Mesendoderm (in vitro differentiated cells): ENCODE measurements around the gene PARD3.

Experiments
- DNase-seq: peaks from one replicate; pipeline ENCODE4 v3.0.0; 2013
- H2AK5ac ChIP-seq: 2 replicates; pipeline ENCODE4 v1.6.1; 2013; ENCODE audit warnings: low read length, inconsistent platforms
- H2BK120ac ChIP-seq: 2 replicates; pipeline ENCODE4 v1.6.1; 2013; ENCODE audit warnings: low read depth, mild to moderate bottlenecking, low read length, moderate library complexity, mixed read lengths
- H2BK15ac ChIP-seq: replicated peaks from 2 replicates; pipeline ENCODE4 v1.6.1; 2013; ENCODE audit warnings: low read depth, mild to moderate bottlenecking, moderate library complexity
- H2BK5ac ChIP-seq: 2 replicates; pipeline ENCODE4 v1.6.1; 2013; ENCODE audit warnings: low read length, inconsistent platforms
- H3K18ac ChIP-seq: 2 replicates; pipeline ENCODE4 v1.6.1; 2013; ENCODE audit warnings: mild to moderate bottlenecking, low read length, mixed read lengths
- H3K23ac ChIP-seq: one replicate; pipeline ENCODE4 v1.6.1; 2013; ENCODE audit warnings: low read length
- H3K27ac ChIP-seq: 2 replicates; pipeline ENCODE4 v1.5.1; 2013; ENCODE audit warnings: low read depth, mild to moderate bottlenecking, inconsistent platforms, low read length, moderate library complexity
- H3K27me3 ChIP-seq: 2 replicates; pipeline ENCODE4 v1.6.1; 2013; ENCODE audit warnings: low read length, control low read depth, mild to moderate bottlenecking, inconsistent platforms; ENCODE audit not compliant: insufficient read depth, poor library complexity
- H3K36me3 ChIP-seq: 2 replicates; pipeline ENCODE4 v1.6.1; 2013; ENCODE audit warnings: low read length, inconsistent platforms; ENCODE audit not compliant: control insufficient read depth, insufficient read depth
- H3K4ac ChIP-seq: one replicate; pipeline ENCODE4 v1.6.1; 2013; ENCODE audit warnings: low read depth, mild to moderate bottlenecking, low read length, moderate library complexity
- H3K4me1 ChIP-seq: 2 replicates; pipeline ENCODE4 v1.6.1; 2013; ENCODE audit warnings: low read depth, low read length, inconsistent platforms; ENCODE audit not compliant: control insufficient read depth
- H3K4me2 ChIP-seq: 2 replicates; pipeline ENCODE4 v1.6.1; 2013; ENCODE audit warnings: low read length
- H3K4me3 ChIP-seq: 2 replicates; pipeline ENCODE4 v1.5.1; 2013; ENCODE audit warnings: mild to moderate bottlenecking, low read length
- H3K56ac ChIP-seq: one replicate; pipeline ENCODE4 v1.6.1; 2013; ENCODE audit warnings: low read length
- H3K79me1 ChIP-seq: 2 replicates; pipeline ENCODE4 v1.6.1; 2013; ENCODE audit warnings: low read length, inconsistent platforms
- H3K79me2 ChIP-seq: 2 replicates; pipeline ENCODE4 v1.6.1; 2013; ENCODE audit warnings: mild to moderate bottlenecking, low read length; ENCODE audit not compliant: control insufficient read depth, insufficient read depth
- H3K9ac ChIP-seq: 2 replicates; pipeline ENCODE4 v1.6.1; 2013; ENCODE audit warnings: low read length, inconsistent platforms
- H4K5ac ChIP-seq: one replicate; pipeline ENCODE4 v1.6.1; 2013; ENCODE audit warnings: low read length
- H4K8ac ChIP-seq: one replicate; pipeline ENCODE4 v1.6.1; 2013; ENCODE audit warnings: low read depth, mild to moderate bottlenecking, control low read depth, low read length, moderate library complexity
- WGBS: extraction: QIAGEN DNeasy Blood & Tissue Kit; methylation state at CpG from one replicate; pipeline ENCODE4 v1.1.7; 2013; ENCODE audit warnings: low lambda C conversion rate, missing lambda C conversion rate; ENCODE audit not compliant: insufficient coverage; ENCODE audit errors: extremely low coverage; 5-methylcytosine and 5-hydroxymethylcytosine counted together

Gene PARD3

GRCh38 chr10:34817586-34817985 is 2.5 kb upstream of the PARD3 start:
- no peaks in the 10 kb centered on the region for H3K36me3 ChIP-seq

DNA sequence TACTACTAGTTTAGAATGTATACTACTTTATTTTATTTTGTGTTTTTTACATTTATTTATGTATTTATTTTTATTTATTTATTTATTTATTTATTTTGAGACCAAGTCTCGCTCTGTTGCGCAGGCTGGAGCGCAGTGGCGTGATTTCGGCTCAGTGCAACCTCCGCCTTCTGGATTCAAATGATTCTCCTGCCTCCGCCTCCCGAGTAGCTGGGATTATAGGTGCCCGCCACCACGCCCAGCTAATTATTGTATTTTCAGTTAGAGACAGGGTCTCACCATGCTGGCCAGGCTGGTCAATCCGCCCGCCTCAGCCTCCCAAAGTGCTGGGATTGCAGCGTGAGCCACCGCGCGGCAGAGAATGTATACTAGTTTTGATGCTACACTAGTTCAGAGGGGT is 2.0 kb upstream of the PARD3 start:
- DNase-seq, result no peak
- Histone ChIP-seq H2BK5ac (no peak overlapping the region), H4K8ac (no peak overlapping the region), H3K9ac (no peak overlapping the region), H3K56ac (no peak overlapping the region), H3K27ac (no peak overlapping the region), H3K79me1 (peaks cover 8% of the 10 kb centered on the region), H3K18ac (no peak overlapping the region), H3K79me2 (peaks cover 22% of the 10 kb centered on the region), H2AK5ac (no peak overlapping the region), H2BK120ac (no peak overlapping the region), H3K4me3 (no peak overlapping the region), H3K36me3 (no peaks in the 10 kb centered on the region), H3K23ac (no peak overlapping the region), H3K27me3 (no peaks in the 10 kb centered on the region), H2BK15ac (no peak overlapping the region), H3K4me2 (no peak overlapping the region), H3K4me1 (peaks cover 9% of the 10 kb centered on the region), H4K5ac (no peak overlapping the region), H3K4ac (no peak overlapping the region)
- no CpG with 5 or more reads among the region's 16 CpGs for WGBS

More at GRCh38 chr10:34817586-34817985, 2.5 kb upstream of the PARD3 start:
- H3K79me2 ChIP-seq, result peaks cover 16% of the 10 kb centered on the region
- no peak overlapping the region for H3K56ac ChIP-seq
- H3K4me2 ChIP-seq, result no peak overlapping the region
- H3K4ac ChIP-seq, result no peak overlapping the region
- H3K27ac ChIP-seq, result no peak overlapping the region
- peaks cover 7% of the 10 kb centered on the region for H3K79me1 ChIP-seq
- H3K18ac ChIP-seq, result no peak overlapping the region
- H3K23ac ChIP-seq, result no peak overlapping the region
- no CpG with 5 or more reads among the region's 3 CpGs for WGBS
- H3K4me1 ChIP-seq, result peaks cover 8% of the 10 kb centered on the region
- no peaks in the 10 kb centered on the region for H3K27me3 ChIP-seq
- no peak overlapping the region for H3K4me3 ChIP-seq
- no peak overlapping the region for H4K5ac ChIP-seq
- H2AK5ac ChIP-seq, result no peak overlapping the region
- no peak overlapping the region for H2BK5ac ChIP-seq
- H4K8ac ChIP-seq, result no peak overlapping the region
- no peak overlapping the region for H2BK120ac ChIP-seq
- no peak overlapping the region for H3K9ac ChIP-seq
- no peak for DNase-seq
- no peak overlapping the region for H2BK15ac ChIP-seq

DNA sequence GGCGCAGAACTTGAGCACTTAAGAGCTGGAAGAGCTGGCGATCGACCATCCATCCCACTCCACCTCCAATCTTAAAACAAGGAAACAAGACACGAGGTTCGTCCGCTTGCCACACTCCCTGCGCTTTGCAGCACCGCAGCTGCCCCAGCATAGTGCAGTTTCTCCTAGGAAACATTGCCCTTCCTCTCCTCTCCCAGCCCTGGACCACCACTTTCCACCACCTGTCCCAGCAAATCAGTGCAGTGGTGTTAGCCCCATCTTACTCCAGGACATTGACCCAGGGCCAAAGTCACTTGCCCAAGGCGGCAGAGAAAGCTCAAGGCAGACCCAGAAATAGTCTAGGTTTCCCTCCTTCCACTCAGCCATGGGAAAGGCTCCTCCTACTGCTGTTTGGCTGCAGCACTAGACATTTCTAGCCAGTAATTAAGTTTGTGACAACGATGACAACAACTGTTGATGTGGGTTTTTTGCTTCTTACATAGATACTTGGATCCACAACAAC is 1.5 kb upstream of the PARD3 start:
- Histone ChIP-seq H3K36me3 (no peaks in the 10 kb centered on the region), H3K79me2 (peaks cover 27% of the 10 kb centered on the region), H3K9ac (peak overlapping the region; percentile 13), H3K27ac (no peak overlapping the region), H3K18ac (no peak overlapping the region), H4K5ac (no peak overlapping the region), H3K4me3 (no peak overlapping the region), H3K4ac (no peak overlapping the region), H2BK15ac (no peak overlapping the region), H2BK5ac (no peak overlapping the region), H3K27me3 (no peaks in the 10 kb centered on the region), H3K4me2 (peak overlapping the region; percentile 84), H2BK120ac (no peak overlapping the region), H2AK5ac (no peak overlapping the region), H4K8ac (no peak overlapping the region), H3K56ac (peak overlapping the region; percentile 71), H3K79me1 (peaks cover 11% of the 10 kb centered on the region), H3K4me1 (peaks cover 11% of the 10 kb centered on the region), H3K23ac (peak overlapping the region; percentile 83)
- DNase-seq, result peak; percentile 57
- no CpG with 5 or more reads among the region's 10 CpGs for WGBS

DNA sequence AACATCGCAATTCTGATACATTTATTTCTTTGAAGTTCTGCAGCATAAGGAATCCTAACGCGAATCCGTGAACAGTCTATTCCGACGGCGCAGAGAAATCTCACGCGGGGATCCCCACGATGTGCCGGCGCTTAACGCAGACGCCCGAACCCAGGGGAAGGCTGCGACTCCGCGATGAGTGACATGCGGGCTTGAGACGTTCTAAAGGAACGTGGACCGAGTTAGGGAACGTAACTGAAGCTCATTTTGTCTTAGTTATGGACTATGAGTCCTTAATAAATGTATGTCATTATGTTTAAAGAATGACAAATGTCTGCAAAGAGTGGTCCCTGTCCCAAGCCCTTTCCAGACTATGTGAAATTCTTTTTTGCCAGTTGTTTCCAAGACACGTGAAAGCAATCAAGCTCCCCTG is 995 bp upstream of the PARD3 start:
- Histone ChIP-seq H3K4ac (no peak overlapping the region), H2BK15ac (no peak overlapping the region), H3K4me3 (peak overlapping the region; percentile 48), H2BK5ac (no peak overlapping the region), H4K8ac (no peak overlapping the region), H3K56ac (peak overlapping the region; percentile 76), H3K4me2 (peak overlapping the region; percentile 84), H3K79me1 (peaks cover 13% of the 10 kb centered on the region), H3K4me1 (peaks cover 12% of the 10 kb centered on the region), H2BK120ac (no peak overlapping the region), H3K27me3 (no peaks in the 10 kb centered on the region), H3K27ac (no peak overlapping the region), H3K36me3 (no peaks in the 10 kb centered on the region), H4K5ac (no peak overlapping the region), H3K18ac (no peak overlapping the region), H2AK5ac (no peak overlapping the region), H3K23ac (no peak overlapping the region), H3K79me2 (peaks cover 31% of the 10 kb centered on the region), H3K9ac (peak overlapping the region; percentile 58)
- no CpG with 5 or more reads among the region's 24 CpGs for WGBS
- no peak for DNase-seq

GRCh38 chr10:34814913-34815184 is 247 bp downstream of the PARD3 start:
- Histone ChIP-seq H3K79me1 (peaks cover 13% of the 10 kb centered on the region), H3K36me3 (no peaks in the 10 kb centered on the region), H4K8ac (peak overlapping the region; percentile 90), H2AK5ac (no peak overlapping the region), H3K18ac (peak overlapping the region; percentile 100), H4K5ac (no peak overlapping the region), H2BK15ac (peak overlapping the region; percentile 80), H3K4me3 (peak overlapping the region; percentile 66), H3K4me2 (no peak overlapping the region), H3K27ac (peak overlapping the region; percentile 92), H3K4me1 (peaks cover 12% of the 10 kb centered on the region), H3K9ac (peak overlapping the region; percentile 85), H3K56ac (peak overlapping the region; percentile 92), H3K79me2 (peaks cover 42% of the 10 kb centered on the region), H2BK5ac (peak overlapping the region; percentile 71), H3K4ac (peak overlapping the region; percentile 99), H3K23ac (no peak overlapping the region), H3K27me3 (no peaks in the 10 kb centered on the region), H2BK120ac (peak overlapping the region; percentile 96)
- WGBS, result no CpG with 5 or more reads among the region's 45 CpGs
- DNase-seq, result no peak
